Keratinocyte (primary cell): ENCODE measurements around the gene PCDHGC3.

Source experiments
- CTCF ChIP-seq, 3 experiments: IDR thresholded peaks in 1 of 3; conservative IDR thresholded peaks in 1 of 3; optimal IDR thresholded peaks in 1 of 3; 2 replicates in 2 of 3; 3 replicates in 1 of 3; pipeline versions ENCODE3 to v1.5.1; 2011; ENCODE audit warnings: low read length in 3 of 3, mild to moderate bottlenecking in 3 of 3, moderate library complexity in 2 of 3, control low read depth in 1 of 3, inconsistent platforms in 1 of 3; ENCODE audit not compliant: insufficient read depth in 2 of 3; ENCODE audit errors: extremely low read depth in 1 of 3
- EZH2 ChIP-seq: IDR thresholded peaks from one replicate; pipeline ENCODE4 v1.6.1; 2012; ENCODE audit warnings: inconsistent platforms, mild to moderate bottlenecking, low read length, moderate library complexity

GRCh38 chr5:141517880-141518617 lies 42.3 kb downstream of the PCDHGC3 start:
- TF ChIP-seq CTCF (optimal IDR thresholded peaks at IDR 0.05 in 1 of 3, IDR thresholded peaks at IDR 0.05 in 1 of 3, conservative IDR thresholded peaks at IDR 0.05 in 1 of 3; ENCODE audit: extremely low read depth in 1 of 3, insufficient read depth in 2 of 3, low read length in 3 of 3) = no peak
- no peak for TF ChIP-seq EZH2
